WTC11 (cell line): ENCODE results near the gene GABRE. TPM values are rescaled to one million over a fixed set of nuclear protein-coding genes. Genes with fewer than 3 reads are reported as not detected.

Experiments
- ATAC-seq: fragments of 200-7000 bp; cut with Tn5 transposase; 2 replicates; pipeline ENCODE4 v1.10.0; 2021; ENCODE audit warnings: mild to moderate bottlenecking, moderate library complexity
- CTCF ChIA-PET: fragments of 300-600 bp; sonication (Branson Sonifier 250); formaldehyde crosslinking; loops from one replicate; lab custom pipeline; 2021; ENCODE audit warnings: antibody characterized with exemption; lab: Charles Lee
- POLR2A ChIA-PET: fragments of 350-600 bp; sonication (Branson Sonifier 250); formaldehyde crosslinking; loops from one replicate; lab custom pipeline; 2021; ENCODE audit warnings: antibody characterized with exemption; lab: Charles Lee
- DNase-seq: peaks from one replicate; pipeline ENCODE4 v3.0.0; 2021; ENCODE audit warnings: low spot score
- H3K27ac Mint-ChIP-seq: 2 replicates; pipeline ENCODE4 v1.8.0; 2021; ENCODE audit warnings: mixed read lengths
- H3K27me3 Mint-ChIP-seq: 2 replicates; pipeline ENCODE4 v1.8.0; 2021; ENCODE audit warnings: low read depth, mild to moderate bottlenecking, moderate library complexity, mixed read lengths
- H3K36me3 Mint-ChIP-seq: 2 replicates; pipeline ENCODE4 v1.8.0; 2021; ENCODE audit warnings: mixed read lengths
- H3K4me1 Mint-ChIP-seq: 2 replicates; pipeline ENCODE4 v1.8.0; 2022; ENCODE audit warnings: mixed read lengths
- H3K4me3 Mint-ChIP-seq: 2 replicates; pipeline ENCODE4 v1.8.0; 2021; ENCODE audit warnings: mild to moderate bottlenecking, moderate library complexity, mixed read lengths
- H3K9me3 Mint-ChIP-seq: 2 replicates; pipeline ENCODE4 v1.8.0; 2021; ENCODE audit warnings: mixed read lengths
- CBFB ChIP-seq: sonication (generic); formaldehyde crosslinking; IDR thresholded peaks from 2 replicates; pipeline ENCODE4 v1.8.1; 2022; ENCODE audit warnings: mild to moderate bottlenecking, low read depth, missing genetic modification reagents
- CREM ChIP-seq: sonication (generic); formaldehyde crosslinking; IDR thresholded peaks from 2 replicates; pipeline ENCODE4 v1.8.1; 2022; ENCODE audit warnings: mild to moderate bottlenecking, missing genetic modification reagents, moderate library complexity
- CTCF ChIP-seq: fragments of 200-600 bp; IDR thresholded peaks from 2 replicates; pipeline ENCODE4 v1.8.0; 2022; ENCODE audit warnings: antibody characterized with exemption
- E2F4 ChIP-seq: sonication (generic); formaldehyde crosslinking; IDR thresholded peaks from 2 replicates; pipeline ENCODE4 v1.8.1; 2022; ENCODE audit warnings: low read depth, mild to moderate bottlenecking, moderate library complexity, missing genetic modification reagents, borderline replicate concordance
- E2F5 ChIP-seq: sonication (generic); formaldehyde crosslinking; IDR thresholded peaks from 2 replicates; pipeline ENCODE4 v1.8.1; 2022; ENCODE audit warnings: mild to moderate bottlenecking, moderate library complexity, missing genetic modification reagents
- ELF4 ChIP-seq: sonication (generic); formaldehyde crosslinking; IDR thresholded peaks from 2 replicates; pipeline ENCODE4 v1.8.1; 2022; ENCODE audit warnings: low read depth, mild to moderate bottlenecking, moderate library complexity, missing genetic modification reagents
- ESRRA ChIP-seq: sonication (generic); formaldehyde crosslinking; IDR thresholded peaks from 2 replicates; pipeline ENCODE4 v1.8.1; 2022; ENCODE audit warnings: mild to moderate bottlenecking, missing genetic modification reagents, borderline replicate concordance
- GRHL2 ChIP-seq: fragments of 250-450 bp; sonication (Bioruptor Pico); IDR thresholded peaks from 2 replicates; pipeline ENCODE4 v1.8.0; 2022; ENCODE audit warnings: mild to moderate bottlenecking, moderate library complexity; ENCODE audit not compliant: insufficient replicate concordance, severe bottlenecking
- HMGA2 ChIP-seq: fragments of 250-450 bp; sonication (Bioruptor Pico); IDR thresholded peaks from 2 replicates; pipeline ENCODE4 v1.4.0; 2021; ENCODE audit warnings: mild to moderate bottlenecking, moderate library complexity
- JUN ChIP-seq: sonication (generic); formaldehyde crosslinking; IDR thresholded peaks from 2 replicates; pipeline ENCODE4 v1.8.0; 2023; ENCODE audit warnings: mild to moderate bottlenecking, missing genetic modification reagents
- PRRX2 ChIP-seq: fragments of 250-450 bp; sonication (Bioruptor Pico); IDR thresholded peaks from 2 replicates; pipeline ENCODE4 v1.8.0; 2021; ENCODE audit warnings: mild to moderate bottlenecking
- RELA ChIP-seq: sonication (generic); formaldehyde crosslinking; IDR thresholded peaks from 2 replicates; pipeline ENCODE4 v1.8.1; 2022; ENCODE audit warnings: missing genetic modification reagents, mild to moderate bottlenecking, borderline replicate concordance
- SMAD4 ChIP-seq: sonication (generic); formaldehyde crosslinking; IDR thresholded peaks from 2 replicates; pipeline ENCODE4 v1.8.0; 2022; ENCODE audit warnings: mild to moderate bottlenecking, missing genetic modification reagents
- TCF7 ChIP-seq: sonication (generic); formaldehyde crosslinking; IDR thresholded peaks from 2 replicates; pipeline ENCODE4 v1.8.0; 2022; ENCODE audit warnings: mild to moderate bottlenecking, low read depth, missing genetic modification reagents, moderate library complexity
- TEAD1 ChIP-seq: sonication (generic); formaldehyde crosslinking; IDR thresholded peaks from 2 replicates; pipeline ENCODE4 v1.8.0; 2022; ENCODE audit warnings: mild to moderate bottlenecking, missing genetic modification reagents
- USF2 ChIP-seq: sonication (generic); formaldehyde crosslinking; IDR thresholded peaks from 2 replicates; pipeline ENCODE4 v1.8.1; 2023; ENCODE audit warnings: mild to moderate bottlenecking, missing genetic modification reagents, moderate library complexity
- ZNF219 ChIP-seq: sonication (generic); formaldehyde crosslinking; IDR thresholded peaks from 2 replicates; pipeline ENCODE4 v1.8.0; 2023; ENCODE audit warnings: missing genetic modification reagents, mild to moderate bottlenecking, borderline replicate concordance
- ZNF416 ChIP-seq: fragments of 250-450 bp; sonication (Bioruptor Pico); IDR thresholded peaks from 2 replicates; pipeline ENCODE4 v1.9.0; 2021; ENCODE audit warnings: mild to moderate bottlenecking, inconsistent platforms
- ZNF423 ChIP-seq: fragments of 250-450 bp; sonication (Bioruptor Pico); IDR thresholded peaks from 2 replicates; pipeline ENCODE4 v2.1.2; 2022; ENCODE audit warnings: mild to moderate bottlenecking, moderate library complexity
- ZNF671 ChIP-seq: fragments of 250-450 bp; sonication (Bioruptor Pico); IDR thresholded peaks from 2 replicates; pipeline ENCODE4 v1.8.0; 2021; ENCODE audit warnings: mild to moderate bottlenecking
- total RNA-seq: library from RNA; stranded (reverse); gene quantifications from 3 replicates; pipeline ENCODE4 v1.2.3, GENCODE V29; 2021
- TF ChIP-seq, protein P1 (sequence below): sonication (generic); formaldehyde crosslinking; conservative IDR thresholded peaks from 2 replicates; pipeline ENCODE4 v1.8.1; 2022; ENCODE audit warnings: mild to moderate bottlenecking, missing genetic modification reagents
- TF ChIP-seq, protein P2 (sequence below): fragments of 250-450 bp; sonication (Bioruptor Pico); IDR thresholded peaks from 2 replicates; pipeline ENCODE4 v2.1.2; 2022; ENCODE audit warnings: mild to moderate bottlenecking, moderate library complexity
- TF ChIP-seq, protein P3 (sequence below): sonication (generic); formaldehyde crosslinking; IDR thresholded peaks from 2 replicates; pipeline ENCODE4 v1.8.1; 2023; ENCODE audit warnings: mild to moderate bottlenecking, missing genetic modification reagents
- TF ChIP-seq, protein P4 (sequence below): sonication (generic); formaldehyde crosslinking; conservative IDR thresholded peaks from 2 replicates; pipeline ENCODE4 v1.8.1; 2023; ENCODE audit warnings: mild to moderate bottlenecking, low read depth, missing genetic modification reagents, moderate library complexity

The GABRE gene
- total RNA-seq, 1 experiment from 2014 or later, result 6.5 TPM

GRCh38 chrX:151970027-151970426, 4.4 kb downstream of the GABRE start:
- no peaks in the 10 kb centered on the region for H3K9me3 Mint-ChIP-seq
- no peak overlapping the region for H3K27ac Mint-ChIP-seq
- TF ChIP-seq CBFB (no peak), SMAD4 (no peak), CREM (CRISPR knock-in tag) (no peak), TEAD1 (CRISPR knock-in tag) (no peak), ESRRA (no peak), E2F4 (CRISPR knock-in tag) (no peak), ZNF219 (CRISPR knock-in tag) (no peak), JUN (no peak), ZNF671 (CRISPR knock-in tag) (no peak), USF2 (no peak)
- H3K36me3 Mint-ChIP-seq, result peaks cover 23% of the 10 kb centered on the region
- no peak for ATAC-seq
- peaks cover 16% of the 10 kb centered on the region for H3K27me3 Mint-ChIP-seq
- H3K4me3 Mint-ChIP-seq, result no peak overlapping the region
- DNase-seq, result no peak
- CTCF ChIA-PET, result no interaction called here
- POLR2A ChIA-PET, result no interaction called here
- H3K4me1 Mint-ChIP-seq, result peaks cover 16% of the 10 kb centered on the region

GRCh38 chrX:151966236-151966635, 8.2 kb downstream of the GABRE start:
- Mint-ChIP-seq H3K4me1 (no peaks in the 10 kb centered on the region), H3K36me3 (peaks cover 23% of the 10 kb centered on the region), H3K9me3 (no peaks in the 10 kb centered on the region), H3K27me3 (no peaks in the 10 kb centered on the region), H3K4me3 (no peak overlapping the region), H3K27ac (no peak overlapping the region)
- no peak for DNase-seq
- ChIA-PET POLR2A (no interaction called here), CTCF (no interaction called here)
- no peak for ATAC-seq
- TF ChIP-seq PRRX2 (no peak), HMGA2 (CRISPR knock-in tag) (no peak), TCF7 (CRISPR knock-in tag) (no peak), ZNF416 (no peak), CTCF (no peak), E2F5 (CRISPR knock-in tag) (no peak), RELA (no peak), ELF4 (CRISPR knock-in tag) (no peak), JUN (no peak), GRHL2 (CRISPR knock-in tag) (no peak), E2F4 (CRISPR knock-in tag) (no peak), ZNF423 (CRISPR knock-in tag) (no peak), CREM (CRISPR knock-in tag) (no peak)
- TF ChIP-seq, protein P1, sequence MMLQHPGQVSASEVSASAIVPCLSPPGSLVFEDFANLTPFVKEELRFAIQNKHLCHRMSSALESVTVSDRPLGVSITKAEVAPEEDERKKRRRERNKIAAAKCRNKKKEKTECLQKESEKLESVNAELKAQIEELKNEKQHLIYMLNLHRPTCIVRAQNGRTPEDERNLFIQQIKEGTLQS (CRISPR knock-in tag), result no peak
- TF ChIP-seq, protein P2, sequence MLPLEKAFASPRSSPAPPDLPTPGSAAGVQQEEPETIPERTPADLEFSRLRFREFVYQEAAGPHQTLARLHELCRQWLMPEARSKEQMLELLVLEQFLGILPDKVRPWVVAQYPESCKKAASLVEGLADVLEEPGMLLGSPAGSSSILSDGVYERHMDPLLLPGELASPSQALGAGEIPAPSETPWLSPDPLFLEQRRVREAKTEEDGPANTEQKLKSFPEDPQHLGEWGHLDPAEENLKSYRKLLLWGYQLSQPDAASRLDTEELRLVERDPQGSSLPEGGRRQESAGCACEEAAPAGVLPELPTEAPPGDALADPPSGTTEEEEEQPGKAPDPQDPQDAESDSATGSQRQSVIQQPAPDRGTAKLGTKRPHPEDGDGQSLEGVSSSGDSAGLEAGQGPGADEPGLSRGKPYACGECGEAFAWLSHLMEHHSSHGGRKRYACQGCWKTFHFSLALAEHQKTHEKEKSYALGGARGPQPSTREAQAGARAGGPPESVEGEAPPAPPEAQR (CRISPR knock-in tag), result no peak
- TF ChIP-seq, protein P3, sequence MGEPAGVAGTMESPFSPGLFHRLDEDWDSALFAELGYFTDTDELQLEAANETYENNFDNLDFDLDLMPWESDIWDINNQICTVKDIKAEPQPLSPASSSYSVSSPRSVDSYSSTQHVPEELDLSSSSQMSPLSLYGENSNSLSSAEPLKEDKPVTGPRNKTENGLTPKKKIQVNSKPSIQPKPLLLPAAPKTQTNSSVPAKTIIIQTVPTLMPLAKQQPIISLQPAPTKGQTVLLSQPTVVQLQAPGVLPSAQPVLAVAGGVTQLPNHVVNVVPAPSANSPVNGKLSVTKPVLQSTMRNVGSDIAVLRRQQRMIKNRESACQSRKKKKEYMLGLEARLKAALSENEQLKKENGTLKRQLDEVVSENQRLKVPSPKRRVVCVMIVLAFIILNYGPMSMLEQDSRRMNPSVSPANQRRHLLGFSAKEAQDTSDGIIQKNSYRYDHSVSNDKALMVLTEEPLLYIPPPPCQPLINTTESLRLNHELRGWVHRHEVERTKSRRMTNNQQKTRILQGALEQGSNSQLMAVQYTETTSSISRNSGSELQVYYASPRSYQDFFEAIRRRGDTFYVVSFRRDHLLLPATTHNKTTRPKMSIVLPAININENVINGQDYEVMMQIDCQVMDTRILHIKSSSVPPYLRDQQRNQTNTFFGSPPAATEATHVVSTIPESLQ (CRISPR knock-in tag), result no peak
- TF ChIP-seq, protein P4, sequence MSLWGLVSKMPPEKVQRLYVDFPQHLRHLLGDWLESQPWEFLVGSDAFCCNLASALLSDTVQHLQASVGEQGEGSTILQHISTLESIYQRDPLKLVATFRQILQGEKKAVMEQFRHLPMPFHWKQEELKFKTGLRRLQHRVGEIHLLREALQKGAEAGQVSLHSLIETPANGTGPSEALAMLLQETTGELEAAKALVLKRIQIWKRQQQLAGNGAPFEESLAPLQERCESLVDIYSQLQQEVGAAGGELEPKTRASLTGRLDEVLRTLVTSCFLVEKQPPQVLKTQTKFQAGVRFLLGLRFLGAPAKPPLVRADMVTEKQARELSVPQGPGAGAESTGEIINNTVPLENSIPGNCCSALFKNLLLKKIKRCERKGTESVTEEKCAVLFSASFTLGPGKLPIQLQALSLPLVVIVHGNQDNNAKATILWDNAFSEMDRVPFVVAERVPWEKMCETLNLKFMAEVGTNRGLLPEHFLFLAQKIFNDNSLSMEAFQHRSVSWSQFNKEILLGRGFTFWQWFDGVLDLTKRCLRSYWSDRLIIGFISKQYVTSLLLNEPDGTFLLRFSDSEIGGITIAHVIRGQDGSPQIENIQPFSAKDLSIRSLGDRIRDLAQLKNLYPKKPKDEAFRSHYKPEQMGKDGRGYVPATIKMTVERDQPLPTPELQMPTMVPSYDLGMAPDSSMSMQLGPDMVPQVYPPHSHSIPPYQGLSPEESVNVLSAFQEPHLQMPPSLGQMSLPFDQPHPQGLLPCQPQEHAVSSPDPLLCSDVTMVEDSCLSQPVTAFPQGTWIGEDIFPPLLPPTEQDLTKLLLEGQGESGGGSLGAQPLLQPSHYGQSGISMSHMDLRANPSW (CRISPR knock-in tag), result no peak
